GM18951 (cell line): Measurements from ENCODE around the gene RBM26.

Experiments used
- POLR2A ChIP-seq: IDR thresholded peaks from 4 replicates; pipeline ENCODE4 v1.6.1; 2011; ENCODE audit warnings: mild to moderate bottlenecking; ENCODE audit not compliant: insufficient read length, insufficient read depth; ENCODE audit errors: extremely low read depth
- in situ Hi-C: fragments of 300-500 bp; cut with MboI; formaldehyde crosslinking; loops from one replicate; pipeline ENCODE4 v1.12.0; 2022; ENCODE audit warnings: low sequenced_read_pairs, mixed read lengths, inconsistent platforms; ENCODE audit not compliant: unreplicated experiment

The RBM26 gene

GRCh38 chr13:79440958-79441528 lies 35.0 kb upstream of the RBM26 start:
- TF ChIP-seq POLR2A: no peak
- in situ Hi-C loops: no loop called here

GRCh38 chr13:79439275-79439674 lies 33.2 kb upstream of the RBM26 start:
- in situ Hi-C loops: no loop called here
- no peak for TF ChIP-seq POLR2A

GRCh38 chr13:79435561-79435990 lies 29.5 kb upstream of the RBM26 start:
- TF ChIP-seq POLR2A: no peak
- in situ Hi-C loops: no loop called here

- no peak for TF ChIP-seq POLR2A
- in situ Hi-C loops: no loop called here
These were observed 28.5 kb upstream of the RBM26 start for GRCh38 chr13:79434556-79434955.

DNA sequence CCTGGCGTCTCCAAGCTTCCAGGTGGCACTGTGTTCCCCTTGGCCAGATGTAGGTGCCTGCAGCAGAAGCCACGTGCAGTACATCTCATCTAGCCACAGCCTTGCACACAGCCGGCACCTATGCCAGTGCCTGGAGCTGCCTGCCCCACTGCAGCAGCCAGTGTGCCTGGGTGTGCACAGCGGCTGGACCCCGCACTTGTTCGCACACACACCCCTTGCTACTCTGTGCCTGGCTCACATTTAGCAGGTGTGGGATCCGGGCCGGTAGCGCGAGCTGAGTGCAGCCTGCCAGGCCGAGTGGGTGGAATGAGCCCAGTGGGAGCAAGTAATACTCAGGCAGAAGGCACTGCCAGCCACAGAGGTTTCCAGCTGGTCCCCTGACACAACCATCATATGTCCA lies 26.9 kb upstream of the RBM26 start:
- in situ Hi-C loops: no loop called here
- no peak for TF ChIP-seq POLR2A

DNA sequence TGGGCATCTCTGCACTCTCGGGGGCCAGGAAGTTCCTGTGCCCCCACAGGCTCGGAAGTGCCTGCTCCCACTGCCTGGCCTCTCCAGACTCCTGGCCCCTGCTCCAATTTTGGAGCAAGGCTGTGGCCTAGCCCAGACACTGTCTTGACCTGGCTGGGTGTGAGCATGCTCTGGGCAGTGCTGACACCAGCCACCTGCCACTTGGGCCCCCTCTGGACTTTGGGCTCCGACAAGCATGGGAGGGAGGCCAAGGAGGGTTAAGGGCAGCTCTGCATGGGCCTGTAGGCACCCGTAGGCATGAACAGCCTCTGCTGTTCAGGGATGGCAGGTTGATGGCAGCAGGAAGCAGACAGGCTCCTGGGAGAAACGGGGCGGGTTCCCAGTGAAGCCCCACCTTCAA lies 26.0 kb upstream of the RBM26 start:
- in situ Hi-C loops: no loop called here
- no peak for TF ChIP-seq POLR2A

GRCh38 chr13:79429309-79429708 lies 23.3 kb upstream of the RBM26 start:
- no peak for TF ChIP-seq POLR2A
- in situ Hi-C loops: loop anchor here (5.0 kb wide), 1 partner anchor 103 kb away; no protein-coding TSS in a partner anchor

DNA sequence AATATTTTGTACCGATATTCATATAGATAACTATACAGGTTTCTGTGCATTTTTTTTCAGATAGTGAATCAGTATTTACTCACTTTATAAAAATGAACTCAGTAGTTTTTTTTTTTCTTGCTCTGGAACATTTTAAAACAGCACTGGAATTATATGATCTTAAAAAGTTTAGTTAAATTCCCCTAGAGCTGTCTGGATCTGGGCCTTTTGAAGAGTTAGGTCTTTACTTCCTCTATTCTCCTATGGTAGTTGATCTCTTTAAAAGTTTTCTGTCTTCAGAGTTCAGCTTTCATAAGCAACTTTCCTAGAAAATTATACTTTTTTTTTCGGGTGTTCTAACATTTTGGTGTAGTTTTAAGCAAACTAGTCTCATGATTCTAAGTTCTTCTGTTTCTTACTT lies 21.8 kb upstream of the RBM26 start:
- no peak for TF ChIP-seq POLR2A
- in situ Hi-C loops: loop anchor here (5.0 kb wide), 1 partner anchor 104 kb away; no protein-coding TSS in a partner anchor

DNA sequence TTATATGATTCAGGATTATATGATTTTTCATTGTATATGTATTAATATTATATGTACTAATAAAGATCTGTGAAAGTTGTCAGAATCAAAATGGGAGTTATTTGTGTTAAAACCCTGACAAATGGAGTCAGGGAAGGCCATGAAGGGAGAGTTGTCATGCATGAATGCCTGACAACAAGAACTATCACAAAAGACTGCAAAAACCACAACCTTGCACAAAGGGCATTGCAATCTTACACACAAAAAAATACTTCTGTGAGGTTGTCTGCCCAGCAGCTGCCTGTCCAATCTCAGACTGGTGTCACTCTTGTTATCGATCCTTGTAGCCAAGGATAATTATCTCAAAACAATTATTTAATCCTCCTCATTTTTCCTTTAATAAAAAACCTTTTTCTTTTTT lies 21.2 kb upstream of the RBM26 start:
- in situ Hi-C loops: loop anchor here (5.0 kb wide), 1 partner anchor 105 kb away; no protein-coding TSS in a partner anchor
- no peak for TF ChIP-seq POLR2A

DNA sequence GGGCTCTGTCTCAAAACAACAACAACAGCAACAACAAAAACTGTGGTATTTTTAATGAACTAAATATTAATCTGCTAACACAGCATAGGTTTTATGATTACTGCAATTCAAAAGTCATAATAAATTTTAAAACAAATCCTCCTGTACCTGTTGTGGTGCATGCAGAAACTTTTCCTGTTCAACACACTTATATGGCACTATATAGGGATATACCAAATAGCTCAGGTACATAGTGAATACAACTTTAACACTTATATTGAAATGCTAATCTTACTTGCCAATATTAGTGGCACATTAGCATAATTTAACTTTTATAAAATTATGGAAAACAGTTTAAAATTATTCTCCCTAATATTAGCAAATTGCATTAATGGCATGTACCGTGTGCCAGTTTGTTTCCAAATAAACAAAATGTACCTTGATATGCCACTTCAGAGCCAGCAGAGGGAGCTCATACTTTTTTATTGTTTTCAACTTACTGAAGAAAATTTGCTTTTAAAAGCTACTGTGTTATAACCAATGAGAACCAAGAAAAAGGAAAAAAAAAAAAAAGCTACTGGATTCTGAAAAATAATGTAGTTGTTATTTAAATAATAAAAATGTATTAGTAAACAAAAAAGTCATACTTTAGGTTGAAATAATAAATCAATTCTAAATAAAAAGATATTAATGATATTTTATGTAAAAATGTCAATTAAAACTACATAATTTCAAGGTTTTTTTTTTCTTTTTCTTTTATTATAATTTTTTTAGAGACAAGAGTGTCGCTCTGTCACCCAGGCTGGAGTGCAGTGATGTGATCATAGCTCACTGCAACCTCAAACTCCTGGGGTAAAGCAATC lies 18.0 kb upstream of the RBM26 start:
- in situ Hi-C loops: no loop called here
- TF ChIP-seq POLR2A: no peak

GRCh38 chr13:79423340-79423739 lies 17.3 kb upstream of the RBM26 start:
- no peak for TF ChIP-seq POLR2A
- in situ Hi-C loops: no loop called here

- no peak for TF ChIP-seq POLR2A
- in situ Hi-C loops: no loop called here
These were observed 13.3 kb upstream of the RBM26 start for GRCh38 chr13:79419365-79419764.

DNA sequence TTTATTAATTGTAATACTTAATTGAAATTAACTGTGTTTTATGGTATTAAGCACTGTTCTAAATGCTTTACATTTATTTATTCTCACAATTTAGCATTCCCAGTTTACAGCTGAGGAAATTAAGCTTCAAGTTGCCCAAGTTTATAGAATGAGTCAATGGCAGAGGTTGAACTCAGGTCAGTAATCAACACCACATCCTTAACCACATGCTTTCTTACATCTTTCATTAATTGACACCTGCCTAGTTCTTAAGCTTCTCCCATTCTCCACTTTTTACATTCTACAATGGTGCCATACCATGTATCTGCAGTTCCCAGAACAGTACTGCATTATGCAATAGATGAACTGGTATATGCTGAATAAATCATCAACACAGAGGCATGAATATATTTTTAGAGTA lies 11.7 kb upstream of the RBM26 start:
- in situ Hi-C loops: no loop called here
- no peak for TF ChIP-seq POLR2A

DNA sequence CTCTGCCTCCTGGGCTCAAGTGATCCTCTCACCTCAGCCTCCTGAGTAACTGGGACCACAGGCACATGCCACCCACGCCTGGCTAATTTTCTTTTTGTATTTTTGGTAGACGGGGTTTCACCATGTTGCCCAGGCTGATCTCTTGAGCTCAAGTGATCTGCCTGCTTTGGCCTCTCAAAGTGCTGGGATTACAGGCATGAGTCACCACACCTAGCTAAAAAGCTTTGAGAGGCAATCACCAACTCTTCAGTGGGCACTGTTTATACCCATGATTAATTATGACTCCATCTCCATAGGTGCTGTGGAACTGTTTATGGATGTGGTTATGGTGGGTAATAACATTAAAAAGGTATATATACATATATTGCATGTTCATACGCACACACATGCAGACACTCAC lies 7.5 kb upstream of the RBM26 start:
- no peak for TF ChIP-seq POLR2A
- in situ Hi-C loops: no loop called here

DNA sequence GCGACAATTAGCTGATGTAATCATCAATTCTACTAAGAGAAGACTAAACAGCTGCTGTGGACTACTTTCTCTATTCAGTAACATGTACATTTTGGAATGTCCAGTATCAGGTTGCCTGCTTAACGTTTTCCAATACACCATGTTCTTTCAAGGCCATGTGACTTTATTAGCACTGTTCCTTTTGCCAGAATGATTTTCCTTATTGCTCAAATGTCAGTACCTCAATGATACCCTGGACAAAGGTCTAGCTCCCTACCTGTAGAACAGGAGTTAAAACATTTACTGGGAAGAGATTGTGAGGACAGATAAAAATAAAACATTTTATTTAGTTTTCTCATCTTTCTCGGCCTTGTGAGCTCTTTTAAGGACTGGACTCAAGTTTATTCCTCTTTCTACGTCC lies 3.8 kb upstream of the RBM26 start:
- in situ Hi-C loops: no loop called here

More for the DNA sequence above, 3.8 kb upstream of the RBM26 start:
- TF ChIP-seq POLR2A: no peak
